GM12878 (cell line): ENCODE data around the gene PRKN. TPM values are rescaled to one million over a fixed set of nuclear protein-coding genes. Genes with fewer than 3 reads are reported as not detected.

Experiments used
- ATAC-seq: fragments of 200-7000 bp; cut with Tn5 transposase; 3 replicates; pipeline ENCODE4 v1.9.1; 2020; ENCODE audit warnings: mild to moderate bottlenecking, moderate library complexity
- BruUV-seq: library from RNA; stranded (reverse); fragments of 400-500 nt; replicated peaks from 2 replicates; lab custom pipeline; 2021; lab: Mats Ljungman, UMichigan
- CTCF ChIA-PET: fragments of 300-600 bp; sonication (Branson Sonifier 250); formaldehyde crosslinking; extraction: SDS; loops from one replicate; lab custom pipeline; 2021; ENCODE audit warnings: inconsistent platforms; lab: Yijun Ruan, JAX
- POLR2A ChIA-PET: fragments of 350-600 bp; formaldehyde crosslinking; extraction: SDS; loops from one replicate; lab custom pipeline; 2021; ENCODE audit warnings: inconsistent platforms; lab: Charles Lee
- RAD21 ChIA-PET: fragments of 300-600 bp; sonication (Branson Sonifier 250); formaldehyde crosslinking; loops from one replicate; lab custom pipeline; 2023; ENCODE audit warnings: antibody characterized with exemption; ENCODE audit not compliant: unreplicated experiment; lab: Charles Lee
- SMC1A ChIA-PET: fragments of 300-600 bp; sonication (Branson Sonifier 250); formaldehyde crosslinking; loops from one replicate; lab custom pipeline; 2023; ENCODE audit not compliant: unreplicated experiment, uncharacterized antibody; lab: Charles Lee
- DNase-seq: peaks from one replicate; pipeline ENCODE4 v3.0.0-alpha.2; 2011; ENCODE audit warnings: low read depth, low spot score
- FAIRE-seq: peaks from 3 replicates; lab custom pipeline; 2011; peaks lifted over from hg19 to GRCh38; lab: Jason Lieb, UNC
- H2AFZ ChIP-seq: 2 replicates; pipeline ENCODE4 v1.6.0; 2011; ENCODE audit warnings: low read depth, low read length, control low read depth; ENCODE audit not compliant: control insufficient read depth
- H3K27ac ChIP-seq: 2 replicates; pipeline ENCODE4 v1.5.1; 2011; ENCODE audit warnings: control low read depth; ENCODE audit not compliant: control insufficient read depth, insufficient read depth
- H3K27me3 ChIP-seq, 2 experiments: replicated peaks in 1 of 2; 2 replicates each; pipeline versions ENCODE4 v1.6.0 to v1.6.1; 2011; ENCODE audit warnings: low read length in 1 of 2; ENCODE audit not compliant: control insufficient read depth in 2 of 2, insufficient read depth in 2 of 2
- H3K36me3 ChIP-seq, 2 experiments: 2 replicates each; pipeline ENCODE4 v1.5.1; 2011; ENCODE audit warnings: low read length in 1 of 2; ENCODE audit not compliant: control insufficient read depth in 2 of 2, insufficient read depth in 2 of 2
- H3K4me1 ChIP-seq: 2 replicates; pipeline ENCODE4 v1.6.1; 2011; ENCODE audit warnings: mild to moderate bottlenecking, low read length, moderate library complexity, mixed read lengths; ENCODE audit not compliant: control insufficient read depth, insufficient read depth
- H3K4me2 ChIP-seq: 2 replicates; pipeline ENCODE4 v1.6.0; 2011; ENCODE audit warnings: control low read depth; ENCODE audit not compliant: control insufficient read depth, insufficient read depth
- H3K4me3 ChIP-seq: fragments of 200-600 bp; sonication (generic); 2 replicates; pipeline ENCODE4 v1.5.1; 2016
- H3K79me2 ChIP-seq: 2 replicates; pipeline ENCODE4 v1.6.0; 2011; ENCODE audit warnings: low read length; ENCODE audit not compliant: control insufficient read depth, insufficient read depth
- H3K9ac ChIP-seq: 2 replicates; pipeline ENCODE4 v1.8.0; 2011; ENCODE audit warnings: low read length, control low read depth, mixed read lengths; ENCODE audit not compliant: control insufficient read depth, insufficient read depth
- H3K9me3 ChIP-seq: replicated peaks from 3 replicates; pipeline ENCODE4 v1.5.1; 2011; ENCODE audit warnings: mild to moderate bottlenecking, low read length; ENCODE audit not compliant: control insufficient read depth, insufficient read depth
- H4K20me1 ChIP-seq: 2 replicates; pipeline ENCODE4 v1.6.0; 2011; ENCODE audit not compliant: control insufficient read depth, insufficient read depth
- E4F1 ChIP-seq: fragments of 450-650 bp; IDR thresholded peaks from 2 replicates; pipeline ENCODE4 v1.6.1; 2018; ENCODE audit warnings: borderline replicate concordance, mild to moderate bottlenecking; ENCODE audit not compliant: partially characterized antibody
- ETV6 ChIP-seq, 2 experiments: fragments of 450-650 bp in 1 of 2; IDR thresholded peaks in 1 of 2; conservative IDR thresholded peaks in 1 of 2; 2 replicates each; pipeline ENCODE4 v1.6.1; 2014; ENCODE audit warnings: antibody characterized with exemption in 1 of 2, borderline replicate concordance in 1 of 2, low read depth in 1 of 2, mild to moderate bottlenecking in 1 of 2, moderate library complexity in 1 of 2
- FOS ChIP-seq: IDR thresholded peaks from 3 replicates; pipeline ENCODE4 v1.6.1; 2011; ENCODE audit warnings: borderline replicate concordance; ENCODE audit not compliant: insufficient read length; ENCODE audit errors: extremely low read depth
- GATAD2B ChIP-seq: fragments of 450-650 bp; conservative IDR thresholded peaks from 2 replicates; pipeline ENCODE4 v1.6.1; 2017; ENCODE audit warnings: low read depth, mild to moderate bottlenecking, moderate library complexity
- HCFC1 ChIP-seq: fragments of 150-350 bp; IDR thresholded peaks from 2 replicates; pipeline ENCODE4 v1.6.1; 2014; ENCODE audit warnings: low read length
- HSF1 ChIP-seq: fragments of 150-350 bp; IDR thresholded peaks from 2 replicates; pipeline ENCODE4 v1.6.1; 2014; ENCODE audit warnings: mild to moderate bottlenecking, low read depth, low read length
- IRF3 ChIP-seq: fragments of 450-650 bp; IDR thresholded peaks from 2 replicates; pipeline ENCODE4 v1.6.1; 2014; ENCODE audit warnings: mild to moderate bottlenecking
- IRF4 ChIP-seq: IDR thresholded peaks from 2 replicates; pipeline ENCODE4 v1.6.1; 2011; ENCODE audit warnings: low read depth, low read length
- NR2C2 ChIP-seq: IDR thresholded peaks from 2 replicates; pipeline ENCODE4 v1.6.1; 2011; ENCODE audit warnings: borderline replicate concordance, low read depth; ENCODE audit not compliant: control insufficient read depth, insufficient read length
- PAX8 ChIP-seq: fragments of 450-650 bp; IDR thresholded peaks from 2 replicates; pipeline ENCODE4 v1.6.1; 2017; ENCODE audit warnings: mild to moderate bottlenecking, moderate library complexity
- PRDM15 ChIP-seq: fragments of 450-650 bp; formaldehyde crosslinking; IDR thresholded peaks from 2 replicates; pipeline ENCODE4 v1.4.0; 2020; ENCODE audit warnings: mild to moderate bottlenecking, moderate library complexity
- RFX5 ChIP-seq: IDR thresholded peaks from 2 replicates; pipeline ENCODE4 v1.6.1; 2011; ENCODE audit warnings: low read depth, low read length, improper control_type of control experiment
- SPI1 ChIP-seq: IDR thresholded peaks from 2 replicates; pipeline ENCODE4 v1.6.1; 2011; ENCODE audit warnings: low read depth, mild to moderate bottlenecking, low read length, moderate library complexity, borderline replicate concordance; ENCODE audit not compliant: insufficient read depth
- ZNF217 ChIP-seq: fragments of 450-650 bp; IDR thresholded peaks from 2 replicates; pipeline ENCODE4 v1.6.1; 2017; ENCODE audit warnings: antibody characterized with exemption, mild to moderate bottlenecking
- WGBS: methylation state at CpG from one replicate; pipeline ENCODE4 v1.1.6; 2016; ENCODE audit warnings: low lambda C conversion rate; ENCODE audit not compliant: insufficient replicate concordance, insufficient coverage; ENCODE audit errors: missing lambda C conversion rate; 5-methylcytosine and 5-hydroxymethylcytosine counted together
- in situ Hi-C: fragments of 300-500 bp; cut with MboI; formaldehyde crosslinking; loops from 9 replicates; pipeline ENCODE4 v1.14.3; 2018; ENCODE audit warnings: mixed read lengths
- intact Hi-C: fragments of 100-400 bp; cut with micrococcal nuclease; formaldehyde crosslinking; loops from one replicate; pipeline ENCODE4 v1.14.2; 2022; ENCODE audit not compliant: unreplicated experiment
- polyA plus RNA-seq, 11 experiments: library from polyadenylated mRNA; depleted of rRNA in 4 of 11; unstranded in 6 of 11; stranded (reverse) in 5 of 11; fragments of >200 nt; fragmentation: Nextera tagmentation in 4 of 11; fragmentation: Illumina TruSeq in 1 of 11; extraction: Ambion mirVana in 4 of 11; extraction: Trizol in 1 of 11; gene quantifications; 1 replicate in 1 of 11; 2 replicates in 10 of 11; pipeline versions ENCODE4 v1.2.1 to v1.2.3, GENCODE V29; 2011 to 2016; ENCODE audit warnings: inconsistent platforms in 2 of 11, missing spikeins in 2 of 11, low read depth in 1 of 11
- total RNA-seq, 4 experiments: library from RNA; depleted of rRNA in 3 of 4; stranded (reverse); fragments of >200 nt in 3 of 4; fragmentation: Illumina TruSeq in 1 of 4; extraction: Trizol in 1 of 4; gene quantifications; 2 replicates each; pipeline versions ENCODE4 v1.2.1 to v1.2.3, GENCODE V29; 2013 to 2021

The PRKN gene
- total and polyA plus RNA-seq, 10 of the 15 experiments (the other 5 are each of a cell fraction or from before 2014, with no cell fraction given), result 0.06 to 0.09 TPM; not detected in 8

- TF ChIP-seq HCFC1 (no peak), NR2C2 (no peak), PRDM15 (CRISPR knock-in tag) (no peak), PAX8 (no peak)
Observed at GRCh38 chr6:161658211-161658610, 1069.4 kb downstream of the PRKN start (continued).

GRCh38 chr6:161654209-161654608 is 1073.4 kb downstream of the PRKN start:
- Histone ChIP-seq H3K79me2 (no peaks in the 10 kb centered on the region), H3K27ac (no peak overlapping the region), H3K27me3 (no peaks in the 10 kb centered on the region), H3K9me3 (no peaks in the 10 kb centered on the region), H3K4me3 (no peak overlapping the region), H3K9ac (no peak overlapping the region), H4K20me1 (no peaks in the 10 kb centered on the region), H3K4me1 (no peaks in the 10 kb centered on the region), H3K4me2 (no peak overlapping the region), H2AFZ (no peak overlapping the region), H3K36me3 (no peaks in the 10 kb centered on the region)
- 7% methylated on average over 6 of the region's 6 CpGs for WGBS
- ChIA-PET RAD21 (no interaction called here), CTCF (no interaction called here), POLR2A (no interaction called here), SMC1A (no interaction called here)
- ATAC-seq (no peak), DNase-seq (no peak), FAIRE-seq (no peak)
- in situ Hi-C loops (no loop called here), intact Hi-C loops (no loop called here)
- BruUV-seq, result no TSS peak
- TF ChIP-seq ZNF217, result no peak
- TF ChIP-seq RFX5, result no peak
- no peak for TF ChIP-seq GATAD2B
- no peak for TF ChIP-seq ETV6 (conservative IDR thresholded peaks at IDR 0.05 in 1 of 2, IDR thresholded peaks at IDR 0.05 in 1 of 2; ENCODE audit: borderline replicate concordance in 1 of 2, low read depth in 1 of 2)
- no peak for TF ChIP-seq IRF3
- TF ChIP-seq IRF4, result no peak
- TF ChIP-seq SPI1, result no peak
- no peak for TF ChIP-seq E4F1
- TF ChIP-seq FOS, result no peak
- no peak for TF ChIP-seq HSF1
